Mesenteric fat pad (tissue), 1 donor: ENCODE data around the gene TAS1R1. TPM values are rescaled to one million over a fixed set of nuclear protein-coding genes. Genes with fewer than 3 reads are reported as not detected.

Experiments used
- DNase-seq: peaks from one replicate; pipeline ENCODE4 v3.0.0-alpha.2; 2020; ENCODE audit warnings: low spot score
- total RNA-seq: library from RNA; stranded (reverse); fragmentation: NEBNext Ultra II Directional; extraction: Animal tissue kit (Norgen Biotek cat#: 25700); gene quantifications from one replicate; pipeline ENCODE4 v1.2.1, GENCODE V29; 2021
- donor health status: DM: yes; HTN: yes; CAD: no.

The TAS1R1 gene
- total RNA-seq, 1 donor from 2014 or later = not detected

DNA sequence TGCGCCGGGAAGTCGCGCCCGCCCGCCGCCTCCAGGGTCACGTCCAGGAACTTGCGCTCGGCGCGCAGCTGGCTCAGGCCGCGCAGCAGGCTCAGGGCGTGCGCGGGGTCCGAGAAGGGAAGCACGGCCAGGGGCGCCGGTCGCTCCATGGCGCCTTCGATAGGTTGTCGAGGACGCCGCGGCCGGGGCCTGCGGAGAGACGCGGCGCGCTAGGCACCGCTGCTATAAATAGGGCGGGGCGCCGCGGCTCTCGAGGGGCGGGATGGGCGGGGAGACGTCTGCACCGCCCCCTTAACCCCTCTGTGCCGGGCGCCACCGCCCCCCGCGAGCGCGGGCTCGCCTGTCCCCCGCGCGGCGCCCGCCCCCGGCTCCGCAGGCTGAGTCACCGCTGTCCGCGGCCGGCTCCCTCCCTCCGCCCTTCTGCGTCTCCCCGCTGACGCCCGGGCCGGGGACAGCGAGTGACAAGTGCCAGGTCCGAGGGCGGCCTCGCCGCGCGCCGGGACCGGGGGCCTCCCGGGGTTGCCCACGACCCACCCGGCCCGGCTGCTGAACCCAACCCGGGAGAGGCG lies 47.6 kb downstream of the TAS1R1 start, which contains the start of gene KLHL21:
Gene KLHL21, minus strand, starts transcription at position 201 of the 569 bp plus-strand sequence. Its CDS starts 52 bp downstream, at position 149.
- DNase-seq = peak; percentile 98

DNA sequence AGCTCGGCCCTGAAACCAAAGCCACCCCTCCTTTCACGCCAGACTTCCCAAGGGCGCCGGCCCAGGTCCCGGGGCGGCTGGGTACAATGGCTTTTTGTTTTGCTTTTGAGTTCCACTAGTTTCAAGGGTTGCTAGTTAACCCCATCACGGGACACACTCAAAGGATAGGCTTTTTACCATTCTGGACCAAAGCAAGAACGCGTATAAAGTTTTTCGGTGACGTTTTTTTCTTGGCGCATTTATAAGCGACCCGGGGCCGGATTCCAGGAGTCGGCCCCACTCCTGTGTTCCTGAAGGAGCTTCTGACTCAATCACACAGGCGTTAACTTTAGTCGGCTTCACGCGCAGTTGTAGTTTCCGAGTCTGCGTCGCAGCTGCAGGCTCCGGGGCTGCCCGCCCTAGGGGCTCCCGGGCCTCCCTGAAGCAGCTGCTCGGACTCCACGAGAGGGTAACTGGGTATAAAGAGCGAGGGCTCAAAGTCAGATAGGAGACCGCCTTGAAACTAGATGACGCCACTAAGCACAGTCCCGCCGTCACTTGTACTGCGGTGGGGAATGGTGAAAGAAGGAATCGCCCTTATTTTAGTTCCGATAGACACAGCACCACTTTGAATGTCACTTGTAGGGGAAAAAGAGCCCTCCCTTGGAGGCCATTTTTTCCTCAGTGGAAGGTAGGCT lies 48.3 kb downstream of the TAS1R1 start:
- DNase-seq = no peak

DNA sequence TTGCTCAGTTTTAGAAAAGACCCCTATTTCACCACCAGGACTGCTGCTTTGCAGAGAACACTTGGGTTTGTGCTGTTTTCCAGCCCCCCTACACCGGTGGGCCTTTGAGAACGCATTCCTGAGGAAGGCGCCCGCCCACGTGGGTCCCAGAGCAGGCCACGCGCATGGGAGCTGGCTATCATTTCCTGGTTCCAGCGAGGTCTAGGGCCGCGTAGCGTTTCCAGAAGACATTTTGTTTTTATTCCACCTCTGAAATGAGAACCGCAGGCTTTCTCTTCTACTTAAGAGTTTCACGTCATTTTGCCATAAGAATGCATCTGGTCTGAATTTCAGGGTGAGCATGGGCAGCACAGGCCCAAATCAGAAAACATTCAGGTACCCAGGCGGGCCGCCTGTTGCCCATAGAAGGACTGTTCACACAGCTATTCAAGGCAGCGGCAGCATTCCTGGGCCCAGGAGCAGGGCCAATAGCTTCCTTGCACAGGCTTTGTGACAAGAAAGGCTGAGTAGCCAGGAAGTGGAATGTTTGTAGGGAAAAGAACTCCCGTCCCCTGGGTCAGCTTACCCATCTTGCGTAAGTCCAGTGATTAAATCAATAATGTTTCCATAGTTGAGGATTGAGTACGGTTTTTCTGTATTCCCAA lies 48.9 kb downstream of the TAS1R1 start:
- DNase-seq = no peak

DNA sequence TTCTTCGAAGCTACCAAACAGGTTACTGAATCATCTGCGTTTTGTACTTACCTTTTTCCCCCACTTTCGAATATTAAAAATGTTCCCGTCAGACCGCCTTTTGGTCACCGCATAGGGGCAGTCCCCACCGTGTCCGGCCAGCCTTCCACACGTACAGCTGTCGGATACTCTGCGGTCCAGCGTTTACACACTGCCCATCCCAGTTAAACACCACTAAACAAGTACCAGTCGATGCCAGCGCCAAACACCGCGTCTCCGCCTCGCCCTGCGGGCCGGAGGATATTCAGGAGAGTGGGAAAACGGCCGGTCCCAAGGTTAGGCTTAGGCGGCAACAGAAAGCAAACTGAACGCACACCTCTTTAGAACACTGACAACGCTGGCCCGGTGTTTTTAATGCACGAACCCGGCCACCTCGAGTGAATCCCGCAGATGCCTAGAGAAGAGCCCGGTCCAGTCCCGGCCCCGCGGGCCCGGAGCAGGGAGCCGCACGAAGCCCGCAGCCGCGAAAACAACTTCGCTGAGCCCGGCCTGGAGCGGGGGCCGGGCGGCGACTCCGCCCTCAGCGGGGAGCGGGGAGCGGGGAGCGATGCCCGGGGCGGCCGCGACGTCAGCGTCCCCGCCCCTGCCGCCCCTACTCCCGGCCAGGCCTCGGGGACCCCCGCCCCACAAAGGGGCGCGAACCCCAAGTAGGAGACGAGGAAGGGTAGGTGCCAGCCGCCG lies 57.7 kb downstream of the TAS1R1 start:
- no peak for DNase-seq

DNA sequence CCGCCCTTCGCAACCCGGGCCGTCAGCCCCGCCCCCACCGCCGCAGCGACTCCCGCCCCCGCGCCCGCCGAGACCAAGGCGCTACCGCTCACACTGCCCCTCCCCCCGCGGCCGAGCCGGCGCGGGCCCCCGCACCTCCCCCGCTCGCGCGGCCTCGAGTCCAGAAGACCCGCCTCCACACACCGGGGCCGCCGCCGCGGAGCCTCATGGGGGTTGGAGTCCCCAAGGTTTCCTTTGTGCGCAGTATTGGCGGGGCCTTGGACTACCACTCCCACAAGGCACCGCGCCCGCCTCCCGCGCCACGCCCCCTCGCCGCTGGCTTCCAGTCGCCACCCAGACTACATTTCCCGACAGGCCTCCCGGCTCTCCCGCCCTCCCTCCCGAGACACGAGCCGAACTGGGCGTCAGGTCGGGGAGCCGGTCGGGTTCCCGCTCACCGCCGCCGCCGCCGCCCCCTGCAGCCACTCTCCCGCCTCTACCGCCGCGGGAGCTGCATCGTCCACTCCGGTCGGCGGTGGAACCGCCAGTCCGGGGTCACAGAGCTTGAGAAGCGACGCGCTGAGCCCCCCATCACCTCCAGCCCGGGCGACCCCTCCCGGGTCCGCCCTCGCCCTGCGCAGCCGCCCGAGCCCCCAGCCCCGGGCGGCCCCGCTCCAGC lies 58.4 kb downstream of the TAS1R1 start, which contains the start of gene PHF13:
Gene PHF13, plus strand, starts transcription at position 371 of the 658 bp plus-strand sequence. CDS start 336 bp downstream, outside the sequence.
- peak; percentile 100 for DNase-seq

DNA sequence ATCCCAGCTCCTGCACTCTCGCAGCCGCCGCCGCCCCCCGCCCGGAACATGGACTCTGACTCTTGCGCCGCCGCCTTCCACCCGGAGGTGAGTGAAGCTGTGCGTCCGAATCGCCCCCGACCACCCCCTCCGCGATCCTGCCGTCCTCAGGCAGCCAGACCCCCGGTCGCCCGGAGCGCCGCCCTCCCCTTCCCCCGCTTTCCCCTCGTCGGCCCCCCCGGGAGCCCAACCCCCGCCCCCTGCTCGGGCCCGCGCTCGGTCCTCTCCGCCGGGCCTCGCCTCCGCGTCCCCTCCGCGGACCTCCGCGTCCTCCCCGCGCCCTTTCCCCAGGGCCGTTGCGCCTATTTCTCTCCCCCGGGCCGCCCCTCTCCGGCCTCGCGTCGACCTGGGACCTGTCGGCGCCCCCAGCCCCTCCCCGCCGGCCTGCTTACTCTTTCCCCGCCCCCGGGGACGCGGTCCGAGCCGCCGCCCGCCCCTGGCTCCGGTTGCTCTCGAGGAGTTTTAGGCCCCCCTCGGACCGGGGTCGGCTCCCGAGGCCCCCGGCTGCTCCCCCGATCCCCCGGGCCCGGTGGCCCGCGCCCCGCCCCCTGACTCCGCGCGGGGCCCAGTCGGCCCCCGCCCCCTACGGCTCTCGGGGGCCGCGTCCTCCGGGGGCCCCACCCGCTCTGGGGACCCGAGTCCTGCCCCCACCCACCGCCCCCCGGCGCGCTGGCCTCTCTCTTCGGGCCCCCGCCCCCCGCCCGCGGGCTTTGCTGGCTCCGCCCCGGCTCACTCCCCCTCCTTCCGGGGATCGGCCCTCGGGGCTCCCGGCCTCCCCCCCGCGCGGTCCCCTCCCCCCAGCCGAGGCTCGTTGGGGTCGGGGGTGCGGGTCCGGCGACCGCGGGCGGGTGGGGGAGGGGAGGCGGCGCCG lies 59.2 kb downstream of the TAS1R1 start:
- no peak for DNase-seq

DNA sequence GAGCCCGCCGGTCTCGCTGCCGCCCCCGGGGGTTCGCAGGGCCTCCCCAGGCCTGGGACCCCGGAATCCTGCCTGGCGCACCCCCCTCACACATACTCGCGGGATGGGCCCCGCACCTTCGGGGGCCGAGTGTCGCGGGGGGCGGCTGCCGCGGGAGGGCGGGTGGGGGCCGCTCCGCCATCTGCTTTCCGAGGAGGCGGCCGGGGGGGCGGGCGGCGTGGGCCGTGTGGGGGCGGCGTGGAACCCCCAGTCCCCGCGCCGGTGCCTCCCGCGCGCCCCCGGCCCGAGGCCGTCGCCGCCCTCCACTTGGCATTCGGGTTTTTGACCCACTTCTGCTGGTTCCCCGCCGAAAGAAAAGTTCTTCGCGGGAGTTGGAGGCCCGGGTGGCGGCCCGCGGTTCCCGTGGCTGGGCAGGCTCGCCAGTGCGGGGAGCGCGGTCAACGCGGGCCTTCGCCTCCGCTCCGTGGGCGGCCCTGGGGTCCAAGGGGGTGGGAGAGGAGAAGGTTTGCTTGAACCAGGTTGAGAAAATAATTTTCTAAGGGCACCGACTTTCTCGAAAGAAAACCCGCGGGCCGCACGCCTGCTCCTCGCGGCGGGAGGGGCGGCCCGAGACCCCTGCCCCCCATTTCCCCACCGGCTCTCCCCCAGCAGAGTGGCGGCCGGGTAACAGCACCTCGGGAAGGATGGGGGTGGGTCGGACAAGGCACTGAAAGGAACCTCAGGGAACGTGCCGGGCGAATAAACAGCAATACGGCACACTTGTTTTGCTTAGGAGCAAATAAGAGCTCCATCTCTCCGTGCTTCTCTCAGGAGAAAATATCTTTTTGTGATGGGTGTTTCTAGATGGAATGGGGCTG lies 60.0 kb downstream of the TAS1R1 start:
- DNase-seq = no peak

DNA sequence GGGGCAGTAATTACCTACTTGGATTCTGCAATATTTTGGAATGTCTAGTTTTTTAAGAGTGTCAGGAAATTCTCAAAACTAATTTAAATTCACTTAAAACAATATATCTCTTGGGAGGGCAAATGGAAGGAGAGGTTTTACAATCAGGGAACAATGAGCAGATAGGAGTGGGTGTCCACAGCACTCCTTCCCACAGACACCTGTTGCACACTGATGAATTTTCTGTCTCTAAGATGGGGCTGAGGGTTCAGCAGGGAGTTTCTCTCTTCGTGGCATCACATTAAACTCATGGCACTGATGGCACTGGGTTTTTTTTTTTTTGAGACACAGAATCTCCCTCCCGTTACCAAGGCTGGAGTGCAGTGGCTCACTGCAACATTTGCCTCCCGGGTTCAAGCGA lies 63.9 kb downstream of the TAS1R1 start:
- DNase-seq = no peak

DNA sequence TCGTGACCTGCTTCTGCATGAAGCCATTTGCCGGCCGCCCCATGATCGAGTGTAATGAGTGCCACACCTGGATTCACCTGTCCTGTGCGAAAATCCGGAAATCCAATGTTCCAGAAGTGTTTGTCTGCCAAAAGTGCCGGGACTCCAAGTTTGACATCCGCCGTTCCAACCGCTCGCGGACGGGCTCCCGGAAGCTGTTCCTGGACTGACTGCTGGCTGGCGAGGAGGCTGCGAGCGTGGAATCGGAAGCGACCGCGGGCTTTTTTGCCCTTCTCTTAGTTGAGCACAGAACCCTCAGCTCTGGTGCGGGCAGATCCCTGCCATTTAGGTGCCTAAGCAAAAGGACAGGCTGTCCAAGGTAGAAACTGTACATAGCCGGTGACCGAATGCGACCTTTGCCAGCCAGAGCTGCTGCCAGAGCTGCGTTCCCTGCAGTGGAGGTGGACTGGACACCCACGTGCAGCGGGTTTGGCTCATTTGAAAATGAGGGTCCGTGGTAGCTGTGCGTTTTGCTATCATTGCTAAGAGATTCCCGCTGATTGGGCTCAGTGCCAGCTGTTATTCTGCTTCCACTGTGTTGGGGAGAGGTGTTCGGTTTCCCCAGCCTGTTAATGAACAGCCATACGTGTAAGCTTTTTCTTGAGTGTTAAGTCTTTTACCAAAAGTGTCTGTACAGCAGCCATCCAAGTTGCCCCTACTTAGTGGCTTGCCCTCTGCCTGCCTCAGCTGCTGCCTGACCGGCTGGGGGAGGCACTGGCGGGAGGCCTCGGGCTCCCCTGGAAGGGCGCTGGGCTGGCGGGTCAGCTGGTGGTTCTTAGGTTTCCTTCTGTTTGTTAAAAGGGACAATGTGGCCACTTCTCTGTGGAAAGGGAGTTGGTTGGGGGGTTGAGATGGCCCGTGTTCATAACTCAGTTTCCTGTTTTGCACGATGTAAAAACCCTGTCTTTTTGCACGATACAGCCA lies 66.6 kb downstream of the TAS1R1 start:
- DNase-seq = no peak

DNA sequence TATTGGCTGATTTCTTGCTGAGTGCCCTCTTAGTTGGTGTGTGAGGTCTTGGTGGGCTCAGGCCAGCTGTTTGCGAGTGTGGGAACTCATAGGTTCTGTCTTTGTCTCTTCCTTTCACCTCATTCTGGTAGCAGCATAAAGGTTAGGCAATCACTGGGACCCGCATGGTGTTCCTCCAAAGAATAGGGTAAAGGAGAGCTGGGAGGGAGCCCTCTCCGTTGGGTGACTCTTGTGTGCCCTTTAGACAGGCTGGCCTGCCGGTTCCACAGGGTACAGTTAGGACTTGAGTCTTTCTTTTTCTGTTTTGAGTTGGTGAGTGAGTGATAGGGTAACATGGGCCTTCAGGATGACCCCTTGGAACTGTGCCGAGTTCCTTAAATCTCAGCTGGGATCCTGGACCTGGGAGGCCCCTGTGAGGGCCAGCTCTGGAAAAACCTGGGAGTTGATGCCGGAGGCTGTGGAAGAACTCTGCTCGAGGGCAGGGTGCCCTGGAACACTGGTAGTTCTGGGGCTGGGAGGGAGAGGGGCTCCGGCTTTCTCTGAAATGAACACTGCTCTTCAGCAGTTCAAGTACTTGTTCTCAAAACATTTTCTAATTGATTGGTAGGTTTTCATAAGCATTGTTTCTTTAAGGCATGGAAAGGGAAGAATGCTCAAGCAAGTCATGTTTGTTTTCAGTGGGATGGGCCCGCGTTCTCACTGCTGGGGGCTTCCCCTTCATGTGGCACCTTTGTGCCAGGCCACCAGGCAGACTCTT lies 67.5 kb downstream of the TAS1R1 start:
- DNase-seq = no peak

DNA sequence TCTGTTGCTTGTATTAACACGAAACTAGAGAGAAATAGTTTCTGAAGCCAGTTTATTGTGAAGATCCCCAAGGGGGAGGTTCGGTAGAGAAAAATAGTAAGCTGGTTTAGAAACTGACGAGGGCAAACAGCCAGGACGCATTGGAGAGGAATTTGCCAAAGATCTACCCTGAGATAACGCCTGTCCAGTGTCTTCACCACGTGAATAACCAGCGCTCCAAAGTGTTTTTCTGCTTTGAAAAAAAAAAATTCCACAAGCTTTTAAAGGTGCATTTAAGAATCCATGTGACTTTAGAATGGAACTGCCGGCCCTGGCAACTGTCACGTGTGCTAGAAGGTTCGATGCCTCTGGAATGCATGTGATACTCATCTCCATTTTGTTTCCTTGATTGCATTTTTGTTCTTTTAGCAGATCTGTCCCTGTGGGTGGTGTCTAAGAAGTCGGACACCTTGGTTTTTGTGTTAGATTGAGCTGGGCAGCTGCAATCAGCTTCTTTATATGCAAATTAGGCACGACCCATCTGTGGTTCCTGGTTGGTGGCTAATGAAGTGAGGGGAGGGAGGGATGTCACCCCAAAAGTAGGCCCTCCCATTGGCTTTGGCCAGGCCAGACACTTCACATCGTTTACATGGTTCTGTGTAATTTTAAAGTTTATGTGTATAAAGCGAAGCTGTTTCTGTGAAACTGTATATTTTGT lies 68.3 kb downstream of the TAS1R1 start:
- DNase-seq = no peak

DNA sequence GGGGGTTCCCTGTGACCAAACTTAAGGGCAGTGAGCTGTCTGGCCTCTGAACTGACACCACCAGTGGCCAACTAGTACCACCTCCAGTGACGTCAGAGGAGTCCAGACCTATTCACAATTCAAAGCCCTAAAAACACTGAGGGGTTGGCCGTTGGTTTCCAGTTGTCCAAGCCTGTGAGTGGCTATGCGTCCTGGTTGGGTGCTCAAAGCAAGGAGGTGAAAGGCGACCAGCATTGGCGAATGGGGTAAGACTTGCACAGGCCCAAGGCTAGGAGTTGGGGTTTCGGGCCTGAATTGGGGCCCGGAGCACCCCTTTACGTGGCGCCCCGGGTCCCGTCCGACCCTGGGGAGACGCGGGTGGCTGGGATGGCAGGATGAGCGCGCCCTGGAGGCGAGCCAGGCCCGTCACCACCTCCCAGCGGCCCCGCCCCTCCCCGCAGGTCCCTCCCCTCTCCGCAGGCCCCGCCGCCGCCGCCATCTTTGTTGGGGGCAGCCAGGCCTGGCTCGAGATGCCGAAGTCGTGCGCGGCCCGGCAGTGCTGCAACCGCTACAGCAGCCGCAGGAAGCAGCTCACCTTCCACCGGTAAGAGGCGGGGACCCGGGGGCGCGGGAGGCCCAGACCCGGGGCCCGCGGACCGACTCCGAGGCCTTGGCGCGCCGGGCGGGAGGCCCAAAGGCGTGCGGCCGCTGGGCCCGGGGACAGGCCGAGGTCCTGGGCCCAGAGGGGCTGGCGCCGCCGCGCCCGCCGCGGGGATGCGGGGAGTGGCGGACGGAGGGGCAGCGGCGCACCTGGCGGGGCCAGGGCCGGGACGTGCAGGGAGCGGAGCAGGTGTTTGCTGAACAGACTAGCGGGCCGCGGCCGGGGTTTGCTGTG lies 69.8 kb downstream of the TAS1R1 start, which contains the start of gene THAP3:
Gene THAP3, plus strand, starts transcription at position 159 of the 874 bp plus-strand sequence. Its CDS starts 351 bp downstream, at position 510.
- peak; percentile 96 for DNase-seq

DNA sequence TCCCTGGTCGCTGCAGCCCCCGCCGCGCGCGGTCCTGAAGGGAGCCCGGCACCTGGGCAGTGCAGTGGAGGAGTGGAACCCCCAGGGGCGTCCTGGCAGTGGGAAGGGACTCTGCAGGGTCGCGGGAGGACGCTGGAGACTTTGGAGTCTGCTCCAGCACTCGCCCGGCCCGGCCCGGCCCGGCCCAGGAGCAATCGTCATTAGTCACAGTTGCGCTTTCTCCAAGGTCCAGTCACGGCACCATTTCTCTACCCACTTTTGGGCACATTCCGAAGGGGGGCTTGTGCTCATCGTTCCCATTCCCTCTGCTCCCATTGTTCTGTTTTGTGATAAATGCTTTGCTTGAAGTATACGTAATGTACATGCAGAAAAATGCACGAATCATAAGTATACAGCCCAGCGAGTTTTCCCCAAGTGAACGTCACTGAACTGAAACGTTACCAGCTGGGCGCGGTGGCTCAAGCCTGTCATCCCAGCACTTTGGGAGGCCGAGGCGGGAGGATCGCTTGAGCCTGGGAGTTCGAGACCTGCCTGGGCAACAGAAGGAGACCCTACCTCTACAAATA lies 70.6 kb downstream of the TAS1R1 start:
- DNase-seq = no peak

DNA sequence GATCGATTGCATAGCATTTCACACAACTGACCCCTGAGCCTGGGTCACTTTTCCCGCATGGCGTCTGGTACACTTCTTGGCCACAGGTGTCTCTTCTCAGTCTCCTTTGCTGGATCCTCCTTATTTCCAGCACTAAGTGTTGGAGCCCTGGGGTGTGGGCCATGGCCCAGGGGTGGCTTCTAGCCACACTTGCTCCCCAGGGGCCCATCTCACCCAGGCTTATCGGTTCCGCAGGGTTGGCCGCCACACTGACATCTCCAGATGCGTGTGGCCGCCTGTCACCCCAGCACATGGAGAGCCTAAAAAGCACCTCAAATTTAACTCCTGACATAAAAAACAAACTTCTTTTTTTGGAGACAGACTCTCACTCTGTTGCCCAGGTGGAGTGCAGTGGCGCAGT lies 71.9 kb downstream of the TAS1R1 start:
- DNase-seq = no peak
